Activated T-cell treated with anti-CD3 and anti-CD28 coated beads, Interleukin-2, amount 50 U/mL, for 4 hours (primary cell): Measurements from ENCODE around the gene KIF13A. TPM values are rescaled to one million over a fixed set of nuclear protein-coding genes. Genes with fewer than 3 reads are reported as not detected.
A peak's percentile ranks its signal among the peaks of the same experiment; 100 is the strongest.
"Not testable (repeated sequence)": the region's sequence is repeated elsewhere in the genome, so short reads cannot be mapped to it uniquely, and the experiment has no call there.

Experiments
- ATAC-seq, 2 donors: fragments of 200-7000 bp; cut with Tn5 transposase; one replicate each; pipeline ENCODE4 v1.10.0; 2021
- DNase-seq: peaks from one replicate; pipeline ENCODE4 v3.0.0-alpha.2; 2020
- H3K27me3 Mint-ChIP-seq: one replicate; pipeline ENCODE4 v1.8.0; 2021; ENCODE audit warnings: low read depth, mixed read lengths
- H3K36me3 Mint-ChIP-seq: one replicate; pipeline ENCODE4 v1.8.0; 2022; ENCODE audit warnings: mixed read lengths; ENCODE audit not compliant: insufficient read depth
- H3K4me1 Mint-ChIP-seq: one replicate; pipeline ENCODE4 v1.8.0; 2021; ENCODE audit warnings: low read depth, mixed read lengths
- H3K4me3 Mint-ChIP-seq: one replicate; pipeline ENCODE4 v1.8.0; 2021; ENCODE audit warnings: mild to moderate bottlenecking, moderate library complexity, mixed read lengths
- H3K9me3 Mint-ChIP-seq: one replicate; pipeline ENCODE4 v1.8.0; 2021; ENCODE audit warnings: mixed read lengths
- total RNA-seq, 3 donors: library from RNA; stranded (reverse); gene quantifications; one replicate each; pipeline ENCODE4 v1.2.1, GENCODE V29; 2021

KIF13A gene
- total RNA-seq, 3 donors from 2014 or later = 0.29 to 0.63 (median 0.43) TPM

DNA sequence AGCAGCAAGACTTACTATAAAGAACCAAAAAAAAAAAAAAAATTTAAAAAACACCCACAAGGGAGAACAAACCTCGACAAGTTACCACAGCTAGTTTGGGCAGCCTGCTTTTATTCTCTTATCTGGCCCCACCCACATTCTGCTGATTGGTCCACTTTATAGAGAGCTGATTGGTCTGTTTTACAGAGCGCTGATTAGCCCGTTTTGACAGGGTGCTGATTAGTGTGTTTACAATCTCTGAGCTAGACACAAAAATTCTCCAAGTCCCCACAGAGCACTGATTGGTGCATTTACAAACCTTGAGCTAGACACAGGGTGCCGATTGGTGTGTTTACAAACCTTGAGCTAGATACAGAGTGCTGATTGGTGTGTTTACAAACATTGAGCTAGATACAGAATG is 31.7 kb upstream of the KIF13A start:
- H3K36me3 Mint-ChIP-seq, DNase-seq, H3K27me3 Mint-ChIP-seq, H3K4me1 Mint-ChIP-seq, H3K4me3 Mint-ChIP-seq, H3K9me3 Mint-ChIP-seq, ATAC-seq: not testable (repeated sequence)

DNA sequence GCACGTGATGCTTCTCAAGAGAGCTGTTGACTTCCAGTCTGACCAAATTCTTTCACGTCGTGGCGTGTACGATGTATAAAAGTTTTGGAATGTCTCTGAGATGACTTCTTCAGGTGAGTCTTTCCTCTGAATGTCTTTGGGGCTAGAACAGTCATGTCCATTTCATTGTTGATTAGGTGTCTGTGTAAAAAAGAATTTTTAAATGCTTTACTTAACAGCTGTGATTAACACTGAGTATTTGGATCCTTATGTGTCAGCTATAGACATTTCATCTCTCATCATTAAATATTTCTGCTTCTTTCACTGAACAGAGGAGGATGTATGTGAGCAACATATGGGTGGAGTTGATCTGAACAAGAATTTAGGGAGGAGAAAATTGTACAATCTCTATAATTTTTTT is 29.3 kb upstream of the KIF13A start:
- DNase-seq (no peak), ATAC-seq (no peak)
- Mint-ChIP-seq H3K4me3 (no peak overlapping the region), H3K9me3 (peaks cover 5% of the 10 kb centered on the region), H3K27me3 (peaks cover 8% of the 10 kb centered on the region), H3K36me3 (no peaks in the 10 kb centered on the region), H3K4me1 (no peaks in the 10 kb centered on the region)

DNA sequence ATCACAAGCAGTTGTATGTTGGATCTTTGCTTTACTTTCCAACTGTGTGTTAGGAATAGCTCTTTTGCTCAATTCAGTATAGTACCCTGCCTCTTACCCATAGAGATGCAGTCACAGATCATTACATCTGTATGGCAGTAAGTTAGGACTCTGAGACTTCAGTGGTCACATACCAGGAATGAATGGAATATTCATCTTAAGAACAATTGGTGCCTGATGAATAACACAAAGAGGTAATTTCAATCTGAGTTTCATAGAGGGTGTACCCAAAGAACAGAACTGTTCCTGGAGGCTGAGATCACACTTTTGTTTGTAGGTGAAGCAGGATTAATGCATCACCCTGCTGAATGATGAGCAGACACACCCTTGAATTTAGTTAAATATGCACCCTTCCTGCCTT is 28.7 kb upstream of the KIF13A start:
- no peak for DNase-seq
- Mint-ChIP-seq H3K4me1 (no peaks in the 10 kb centered on the region), H3K4me3 (no peak overlapping the region), H3K36me3 (no peaks in the 10 kb centered on the region), H3K9me3 (peaks cover 5% of the 10 kb centered on the region), H3K27me3 (peaks cover 8% of the 10 kb centered on the region)
- ATAC-seq = no peak

DNA sequence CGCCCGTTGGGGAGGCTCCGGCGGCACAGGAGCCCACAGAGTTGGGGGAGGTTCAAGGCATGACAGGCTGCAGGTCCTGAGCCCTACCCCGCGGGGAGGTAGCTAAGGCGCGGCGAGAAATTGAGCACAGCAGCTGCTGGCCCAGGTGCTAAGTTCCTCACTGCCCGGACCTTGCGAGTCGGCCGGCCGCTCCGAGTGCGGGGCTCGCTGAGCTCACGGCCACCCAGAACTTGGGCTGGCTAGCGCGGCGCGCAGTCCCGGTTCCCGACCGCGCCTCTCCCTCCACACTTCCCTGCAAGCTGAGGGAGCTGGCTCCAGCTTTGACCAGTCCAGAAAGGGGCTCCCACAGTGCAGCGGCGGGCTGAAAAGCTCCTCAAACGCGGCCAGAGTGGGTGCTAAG is 23.9 kb upstream of the KIF13A start:
- H3K9me3 Mint-ChIP-seq = peaks cover 4% of the 10 kb centered on the region

DNA sequence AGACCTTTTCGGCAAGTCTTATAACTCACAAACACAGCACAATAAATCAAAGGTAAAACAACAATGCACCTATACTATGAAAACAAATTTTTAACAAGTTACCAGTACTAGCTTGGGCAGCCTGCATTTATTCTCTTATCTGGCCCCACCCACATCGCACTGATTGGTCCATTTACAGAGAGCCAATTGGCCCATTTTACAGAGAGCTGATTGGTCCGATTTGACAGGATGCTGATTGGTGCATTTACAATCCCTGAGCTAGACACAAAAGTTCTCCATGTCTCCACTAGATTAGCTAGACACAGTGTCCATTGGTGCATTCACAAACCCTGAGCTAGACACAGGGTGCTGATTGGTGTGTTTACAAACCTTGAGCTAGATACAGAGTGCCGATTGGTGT is 23.1 kb upstream of the KIF13A start:
- not testable (repeated sequence) for H3K27me3 Mint-ChIP-seq, ATAC-seq, H3K4me3 Mint-ChIP-seq, H3K4me1 Mint-ChIP-seq, H3K36me3 Mint-ChIP-seq, H3K9me3 Mint-ChIP-seq, DNase-seq

More for the DNA sequence above, 23.9 kb upstream of the KIF13A start:
- DNase-seq (no peak), ATAC-seq (no peak)
- Mint-ChIP-seq H3K36me3 (no peaks in the 10 kb centered on the region), H3K4me1 (no peaks in the 10 kb centered on the region), H3K4me3 (no peak overlapping the region), H3K27me3 (peaks cover 1% of the 10 kb centered on the region)

DNA sequence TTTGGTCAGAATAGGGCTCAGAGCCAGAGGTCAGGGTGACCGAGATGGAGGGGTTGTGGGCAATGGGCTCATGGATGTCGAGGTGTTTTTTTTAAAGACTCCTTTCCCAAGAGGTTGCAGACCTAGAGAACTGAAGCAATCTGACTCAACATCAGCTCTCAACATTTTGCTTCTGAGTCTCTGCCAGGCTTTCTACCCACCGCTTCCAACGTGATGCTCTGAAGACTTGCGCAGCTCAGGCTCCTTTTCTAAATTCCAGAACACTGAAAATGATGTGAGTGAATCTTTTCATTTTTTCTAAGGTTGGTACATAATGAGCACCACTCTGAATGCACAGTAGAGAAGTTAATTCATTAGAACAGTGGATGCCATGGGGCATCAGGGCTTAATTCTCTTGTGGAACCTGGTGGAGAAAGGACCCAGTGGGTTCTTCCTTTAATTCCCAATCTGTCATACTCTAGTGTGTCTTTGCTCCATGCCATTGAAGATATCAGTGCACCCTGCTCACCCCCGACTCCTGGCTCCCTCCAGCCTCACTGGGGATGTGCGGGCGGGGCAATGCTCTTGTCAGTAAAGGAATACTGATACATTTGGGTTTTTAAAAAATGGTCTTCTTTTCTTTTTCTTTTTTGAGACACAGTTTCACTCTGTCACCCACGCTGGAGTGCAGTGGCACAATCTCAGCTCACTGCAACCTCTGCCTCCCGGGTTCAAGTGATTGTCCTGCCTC is 17.0 kb upstream of the KIF13A start:
- no peak for DNase-seq
- H3K4me3 Mint-ChIP-seq = no peak overlapping the region
- peaks cover 2% of the 10 kb centered on the region for H3K27me3 Mint-ChIP-seq
- H3K36me3 Mint-ChIP-seq = no peaks in the 10 kb centered on the region
- no peak for ATAC-seq
- no peaks in the 10 kb centered on the region for H3K9me3 Mint-ChIP-seq
- no peaks in the 10 kb centered on the region for H3K4me1 Mint-ChIP-seq

DNA sequence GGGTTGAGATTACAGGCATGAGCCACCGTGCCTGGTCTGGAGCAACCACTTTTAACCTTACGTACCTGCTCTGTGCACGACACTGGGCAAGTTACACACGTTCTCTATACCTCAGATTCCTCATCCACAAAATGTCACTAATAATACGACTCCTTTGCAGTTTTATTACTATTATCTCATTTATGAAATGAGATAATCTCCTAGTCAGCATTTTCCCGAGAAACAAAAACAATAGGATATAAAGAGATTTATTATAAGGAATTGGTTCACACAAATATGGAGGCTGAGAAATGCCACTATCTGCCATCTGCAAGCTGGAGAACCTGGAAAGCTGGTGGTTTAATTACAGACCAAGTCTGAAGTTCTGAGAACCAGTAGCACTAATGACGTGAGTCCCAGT is 12.0 kb upstream of the KIF13A start:
- Mint-ChIP-seq H3K4me1 (no peaks in the 10 kb centered on the region), H3K4me3 (no peak overlapping the region), H3K9me3 (no peaks in the 10 kb centered on the region), H3K27me3 (peaks cover 23% of the 10 kb centered on the region), H3K36me3 (no peaks in the 10 kb centered on the region)
- ATAC-seq = no peak
- DNase-seq = no peak

DNA sequence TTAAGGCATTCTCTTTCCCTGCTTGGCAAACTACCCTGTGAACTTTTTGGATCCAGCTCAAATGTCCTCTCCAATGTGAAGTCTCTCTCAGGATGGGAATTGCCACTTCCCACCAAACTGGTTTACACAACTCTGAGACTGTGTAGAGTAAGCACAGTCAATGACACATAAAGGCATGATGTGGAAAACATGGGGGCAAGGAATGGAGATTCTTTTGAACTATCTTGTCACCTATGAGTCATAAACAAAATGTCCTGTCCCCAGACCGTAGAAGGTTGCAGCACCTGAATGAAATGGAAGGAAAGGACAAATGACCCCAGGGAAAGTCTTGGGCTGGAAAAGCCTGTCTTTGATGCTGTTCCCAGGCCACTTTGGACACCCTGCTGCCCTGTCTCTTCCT is 11.0 kb upstream of the KIF13A start:
- no peak for ATAC-seq
- Mint-ChIP-seq H3K27me3 (peaks cover 23% of the 10 kb centered on the region), H3K36me3 (no peaks in the 10 kb centered on the region), H3K4me3 (no peak overlapping the region), H3K4me1 (no peaks in the 10 kb centered on the region), H3K9me3 (no peaks in the 10 kb centered on the region)
- no peak for DNase-seq

DNA sequence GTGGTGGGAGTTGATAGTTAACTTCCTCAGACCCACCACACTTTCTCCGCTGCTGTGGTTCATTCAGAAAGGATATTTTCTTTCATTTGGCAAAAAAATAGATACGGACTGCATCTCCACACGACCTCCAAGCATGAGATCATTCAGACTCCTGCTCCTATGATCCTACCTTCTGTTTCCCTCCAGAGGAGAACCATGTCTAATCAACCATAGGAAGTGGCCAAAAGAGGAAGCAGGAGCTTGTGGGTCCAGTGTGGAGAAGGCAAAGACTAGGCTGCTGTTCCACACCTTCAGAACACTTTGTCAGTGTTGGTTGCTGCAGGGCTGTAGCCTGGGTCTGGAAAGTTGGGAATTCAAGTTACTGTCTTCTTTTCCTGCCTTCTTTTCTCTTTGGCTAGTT is 10.6 kb upstream of the KIF13A start:
- DNase-seq (no peak), ATAC-seq (no peak)
- no peak overlapping the region for H3K4me3 Mint-ChIP-seq
- peaks cover 25% of the 10 kb centered on the region for H3K27me3 Mint-ChIP-seq
- H3K9me3 Mint-ChIP-seq = no peaks in the 10 kb centered on the region
- no peaks in the 10 kb centered on the region for H3K36me3 Mint-ChIP-seq
- H3K4me1 Mint-ChIP-seq = no peaks in the 10 kb centered on the region

DNA sequence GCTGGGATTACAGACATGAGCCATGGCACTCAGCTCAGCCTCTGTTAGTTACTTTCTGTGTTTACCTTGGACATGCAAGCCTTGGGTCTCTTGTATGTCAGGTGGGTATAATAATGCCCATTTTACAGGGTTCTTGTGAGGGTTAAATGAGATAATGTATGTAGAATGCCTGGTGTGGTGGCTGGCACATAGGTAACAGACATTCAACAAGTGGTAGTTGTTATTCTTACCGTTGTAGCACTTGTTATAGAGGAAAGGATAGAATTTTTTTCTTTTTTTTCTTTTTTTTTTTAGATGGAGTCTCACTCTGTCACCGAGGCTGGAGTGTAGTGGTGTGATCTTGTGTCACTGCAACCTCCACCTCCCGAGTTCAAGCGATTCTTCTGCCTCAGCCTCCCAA is 8.0 kb upstream of the KIF13A start:
- ATAC-seq (no peak), DNase-seq (no peak)
- Mint-ChIP-seq H3K9me3 (no peaks in the 10 kb centered on the region), H3K36me3 (no peaks in the 10 kb centered on the region), H3K4me3 (no peak overlapping the region), H3K4me1 (no peaks in the 10 kb centered on the region), H3K27me3 (peaks cover 46% of the 10 kb centered on the region)

DNA sequence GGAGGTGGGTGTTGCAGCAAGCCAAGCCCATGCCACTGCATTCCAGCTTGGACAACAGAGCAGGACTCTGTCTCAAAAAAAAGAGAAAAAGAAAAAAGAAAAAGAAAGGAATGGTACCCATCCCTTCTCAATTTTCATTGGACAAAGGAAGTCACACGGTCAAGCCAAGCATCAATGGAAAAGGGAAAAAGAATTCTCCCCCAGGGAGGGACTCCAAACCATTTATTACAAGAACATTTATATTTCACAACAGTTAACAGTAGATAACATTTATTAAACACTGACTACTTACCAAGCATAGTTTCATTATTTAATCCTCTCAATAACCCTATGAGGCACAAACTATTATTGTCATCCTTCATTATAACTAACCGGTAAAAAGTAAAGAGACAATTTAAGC is 6.6 kb upstream of the KIF13A start:
- peaks cover 58% of the 10 kb centered on the region for H3K27me3 Mint-ChIP-seq
- H3K9me3 Mint-ChIP-seq = no peaks in the 10 kb centered on the region
- no peak for ATAC-seq

DNA sequence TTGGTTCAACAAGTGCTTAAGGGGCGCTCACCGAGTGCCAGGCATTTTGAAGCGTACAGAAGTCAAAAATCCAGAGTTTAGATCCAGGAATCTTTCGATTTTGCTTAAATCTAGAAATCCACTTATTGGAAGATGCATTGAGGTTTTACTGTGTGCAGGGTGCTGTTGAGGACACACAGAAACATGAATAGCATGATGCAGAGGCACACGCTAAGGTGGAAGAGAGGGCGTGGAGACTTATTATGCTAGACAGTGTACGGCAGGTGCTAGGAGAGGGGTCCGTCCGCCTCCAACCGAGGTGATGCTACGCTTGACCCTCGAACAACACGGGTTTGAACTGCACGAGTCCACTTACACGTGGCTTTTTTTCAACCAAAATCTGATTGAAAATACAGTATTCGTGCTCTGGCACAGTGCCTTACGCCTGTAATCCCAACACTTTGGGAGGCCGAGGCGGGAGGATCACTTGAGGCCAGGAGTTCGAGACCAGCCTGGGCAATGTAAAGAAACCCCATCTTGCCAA is 1.0 kb upstream of the KIF13A start:
- no peaks in the 10 kb centered on the region for H3K36me3 Mint-ChIP-seq
- H3K4me3 Mint-ChIP-seq = peak overlapping the region; percentile 87
- peaks cover 73% of the 10 kb centered on the region for H3K27me3 Mint-ChIP-seq
- ATAC-seq (no peak), DNase-seq (no peak)
- H3K4me1 Mint-ChIP-seq = peaks cover 10% of the 10 kb centered on the region
- no peaks in the 10 kb centered on the region for H3K9me3 Mint-ChIP-seq

More for the DNA sequence above, 6.6 kb upstream of the KIF13A start:
- no peaks in the 10 kb centered on the region for H3K36me3 Mint-ChIP-seq
- no peak for DNase-seq
- H3K4me1 Mint-ChIP-seq = no peaks in the 10 kb centered on the region
- no peak overlapping the region for H3K4me3 Mint-ChIP-seq

DNA sequence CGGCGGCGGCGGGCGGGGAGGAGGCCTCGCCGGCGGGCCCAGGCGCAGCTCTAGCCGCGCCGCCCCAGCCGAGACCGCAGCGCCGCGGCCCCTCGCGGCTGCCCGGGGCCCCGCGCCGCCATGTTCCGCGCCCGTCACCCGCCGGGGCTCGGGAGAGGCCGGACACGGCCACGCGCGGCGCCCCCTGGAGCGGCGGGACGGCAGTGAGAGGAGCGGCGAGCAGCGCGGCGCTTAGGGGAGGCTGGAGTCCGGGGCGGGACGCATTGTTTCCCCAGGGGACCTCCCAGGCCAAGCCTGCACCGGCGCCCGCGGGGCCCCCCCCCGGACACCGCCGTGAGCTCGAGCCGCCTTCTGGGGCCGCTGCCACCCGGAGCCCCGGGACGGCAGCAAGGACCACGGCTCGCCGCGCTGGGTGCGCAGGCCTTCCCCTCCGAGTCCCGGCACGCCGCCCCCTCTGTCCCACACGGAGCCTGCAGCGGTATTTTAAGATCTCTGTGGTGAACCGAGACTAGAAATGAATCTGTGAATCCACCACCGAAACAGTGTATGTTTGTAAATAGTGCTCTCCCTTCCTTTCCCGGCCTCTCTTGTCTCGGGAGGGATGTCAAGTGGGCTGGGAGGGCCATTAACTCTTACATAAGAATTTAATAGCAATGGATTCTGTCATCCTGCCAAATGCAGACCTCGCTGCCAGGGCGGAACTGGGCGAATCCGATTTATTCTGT is 424 bp upstream of the KIF13A start:
- no peaks in the 10 kb centered on the region for H3K9me3 Mint-ChIP-seq
- H3K36me3 Mint-ChIP-seq = no peaks in the 10 kb centered on the region
- peak overlapping the region; percentile 87 for H3K4me3 Mint-ChIP-seq
- H3K27me3 Mint-ChIP-seq = peaks cover 69% of the 10 kb centered on the region
- DNase-seq (no peak), ATAC-seq (peak; percentile 73)
- peaks cover 10% of the 10 kb centered on the region for H3K4me1 Mint-ChIP-seq

DNA sequence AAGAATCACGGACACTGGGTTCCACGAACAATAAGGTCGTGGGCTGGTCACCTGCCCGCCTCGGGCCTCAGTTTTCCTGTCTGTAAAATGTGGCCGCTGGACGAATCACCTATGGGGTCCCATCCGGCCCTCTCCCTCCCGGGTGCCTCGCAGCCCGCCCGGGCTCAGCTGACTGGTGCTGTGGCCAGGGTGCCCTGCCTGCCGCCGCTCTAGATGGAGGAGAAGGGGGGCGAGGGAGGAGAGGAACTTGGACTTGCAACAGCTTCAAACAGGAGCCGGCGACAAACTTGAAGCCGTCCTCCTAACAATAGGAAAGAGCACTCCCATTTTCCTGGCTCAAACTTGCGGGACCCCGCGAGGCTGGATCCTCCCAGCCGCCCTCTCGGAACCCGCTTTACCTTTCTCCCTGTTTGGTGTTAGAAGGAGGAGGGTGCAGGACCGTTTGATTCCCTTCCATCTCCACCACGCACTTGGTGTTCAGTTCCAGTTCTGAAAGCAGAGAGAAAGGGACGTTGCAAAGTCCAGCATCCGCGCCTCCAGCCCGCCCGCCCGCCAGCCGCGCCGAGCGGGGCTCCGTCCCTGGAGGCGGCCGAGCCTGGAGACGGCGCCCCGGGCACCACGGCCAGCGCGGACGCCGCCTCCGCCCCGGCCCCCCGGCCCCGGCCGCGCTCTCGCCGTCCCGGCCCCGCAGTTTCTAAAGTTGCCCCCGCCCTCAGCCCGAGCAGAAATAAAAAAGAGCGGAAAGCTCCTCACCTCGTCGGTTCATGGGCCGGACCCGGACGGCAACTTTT is 584 bp downstream of the KIF13A start:
- peak; percentile 4 to 6 for ATAC-seq
- H3K4me1 Mint-ChIP-seq = peaks cover 10% of the 10 kb centered on the region
- no peak for DNase-seq

More for the DNA sequence above, 584 bp downstream of the KIF13A start:
- H3K36me3 Mint-ChIP-seq = no peaks in the 10 kb centered on the region
- H3K27me3 Mint-ChIP-seq = peaks cover 64% of the 10 kb centered on the region
- H3K9me3 Mint-ChIP-seq = no peaks in the 10 kb centered on the region
- H3K4me3 Mint-ChIP-seq = peak overlapping the region; percentile 76
